Lower leg skin (tissue), 3 donors: ENCODE data around the gene CAPN13.

ENCODE experiments used
- POLR2A ChIP-seq, 2 donors: fragments of 450-650 bp; IDR thresholded peaks; one replicate each; pipeline ENCODE4 v1.6.1; 2016 to 2017; ENCODE audit warnings: antibody characterized with exemption in 2 of 2, mild to moderate bottlenecking in 1 of 2, moderate library complexity in 1 of 2
- TF ChIP-seq, protein P1 (sequence below), 3 donors: fragments of 450-650 bp; IDR thresholded peaks; one replicate each; pipeline ENCODE4 v1.5.1; 2016; ENCODE audit warnings: antibody characterized with exemption in 3 of 3, mild to moderate bottlenecking in 3 of 3, moderate library complexity in 2 of 3

DNA sequence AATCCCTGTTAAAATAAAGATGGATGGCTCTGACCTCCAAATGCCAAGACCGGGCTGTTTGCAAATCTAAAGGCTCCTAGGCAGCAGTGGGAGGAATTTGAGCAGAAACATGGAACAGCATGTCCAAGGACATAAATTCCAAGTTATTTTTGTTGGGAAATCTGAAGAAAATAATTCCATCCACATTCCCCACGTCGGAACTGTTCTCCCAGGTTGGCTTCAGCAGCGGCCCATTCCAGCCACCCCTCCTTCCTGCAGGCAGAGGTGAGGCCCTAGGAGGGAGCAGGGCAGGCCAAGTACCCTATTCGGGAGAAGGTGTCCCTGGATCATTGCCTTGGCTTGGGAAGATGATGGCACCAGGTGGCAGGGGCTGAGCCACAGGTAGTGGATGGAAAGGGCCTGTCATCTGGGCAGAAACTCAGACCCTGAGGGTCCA, 117.1 kb downstream of the CAPN13 start:
- TF ChIP-seq, protein P1, sequence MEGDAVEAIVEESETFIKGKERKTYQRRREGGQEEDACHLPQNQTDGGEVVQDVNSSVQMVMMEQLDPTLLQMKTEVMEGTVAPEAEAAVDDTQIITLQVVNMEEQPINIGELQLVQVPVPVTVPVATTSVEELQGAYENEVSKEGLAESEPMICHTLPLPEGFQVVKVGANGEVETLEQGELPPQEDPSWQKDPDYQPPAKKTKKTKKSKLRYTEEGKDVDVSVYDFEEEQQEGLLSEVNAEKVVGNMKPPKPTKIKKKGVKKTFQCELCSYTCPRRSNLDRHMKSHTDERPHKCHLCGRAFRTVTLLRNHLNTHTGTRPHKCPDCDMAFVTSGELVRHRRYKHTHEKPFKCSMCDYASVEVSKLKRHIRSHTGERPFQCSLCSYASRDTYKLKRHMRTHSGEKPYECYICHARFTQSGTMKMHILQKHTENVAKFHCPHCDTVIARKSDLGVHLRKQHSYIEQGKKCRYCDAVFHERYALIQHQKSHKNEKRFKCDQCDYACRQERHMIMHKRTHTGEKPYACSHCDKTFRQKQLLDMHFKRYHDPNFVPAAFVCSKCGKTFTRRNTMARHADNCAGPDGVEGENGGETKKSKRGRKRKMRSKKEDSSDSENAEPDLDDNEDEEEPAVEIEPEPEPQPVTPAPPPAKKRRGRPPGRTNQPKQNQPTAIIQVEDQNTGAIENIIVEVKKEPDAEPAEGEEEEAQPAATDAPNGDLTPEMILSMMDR (IDR thresholded peaks at IDR 0.05): no peak
- no peak for TF ChIP-seq POLR2A (IDR thresholded peaks at IDR 0.05)
